Esophagus mucosa (tissue), 1 donor: ENCODE data around the gene LBX2. TPM values are rescaled to one million over a fixed set of nuclear protein-coding genes. Genes with fewer than 3 reads are reported as not detected.
A peak's percentile ranks its signal among the peaks of the same experiment; 100 is the strongest.

Source experiments
- ATAC-seq: fragments of 200-7000 bp; cut with Tn5 transposase; one replicate; pipeline ENCODE4 v1.9.1; 2020
- total RNA-seq: library from RNA; stranded (reverse); gene quantifications from one replicate; pipeline ENCODE4 v1.2.4, GENCODE V29; 2023
- donor health status: DM: yes; HTN: yes; CAD: no.

Gene LBX2
- total RNA-seq, 1 donor from 2014 or later = 0.32 TPM

DNA sequence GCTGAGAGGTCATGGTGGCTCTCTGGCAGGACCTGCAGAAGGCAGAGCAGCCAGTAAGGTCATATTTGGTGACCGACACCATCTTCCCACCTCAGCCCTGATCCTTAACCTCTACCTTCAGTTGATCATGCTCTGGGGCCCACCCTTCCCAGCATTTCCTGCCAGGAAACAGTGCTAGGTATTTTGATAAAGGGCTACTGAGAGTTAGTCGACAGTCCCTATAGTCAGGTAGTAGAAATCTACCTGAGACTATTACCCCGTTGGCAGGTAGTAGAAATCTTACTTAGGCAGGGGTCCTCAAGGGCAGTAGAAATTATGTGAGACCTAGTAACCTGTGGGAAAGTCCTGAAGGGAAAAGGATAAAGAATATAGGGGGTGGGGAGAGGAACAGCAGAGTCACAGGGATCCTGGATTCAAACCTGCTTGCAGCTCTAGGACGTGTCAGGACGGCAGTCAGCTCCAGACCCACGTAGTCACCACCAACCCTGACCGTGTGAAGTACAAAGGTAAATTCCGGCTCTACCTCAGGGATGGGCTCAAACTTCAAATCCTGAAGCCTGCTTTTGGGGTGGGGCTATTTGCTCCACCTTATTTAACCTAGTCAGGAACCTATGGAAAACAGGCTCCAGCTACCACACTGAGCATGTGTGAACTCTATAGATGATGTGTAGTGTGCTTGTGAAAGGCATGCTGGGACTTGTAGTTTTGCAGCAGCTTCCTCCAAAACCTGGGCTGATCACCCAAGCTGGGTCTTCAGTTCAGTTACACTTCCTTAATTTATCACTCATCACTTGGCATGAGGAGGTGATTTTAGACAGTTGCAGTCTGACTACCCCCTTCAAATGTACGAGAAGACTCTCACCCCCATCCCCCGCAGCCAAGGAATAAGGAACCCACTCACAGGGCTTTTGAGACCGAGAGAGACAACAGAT, 26.6 kb upstream of the LBX2 start, which contains the start of gene DQX1:
DQX1 (minus strand) TSS at position 515 of the 932 bp plus-strand sequence; CDS start at position 13, 502 bp downstream.
- peak; percentile 74 for ATAC-seq

DNA sequence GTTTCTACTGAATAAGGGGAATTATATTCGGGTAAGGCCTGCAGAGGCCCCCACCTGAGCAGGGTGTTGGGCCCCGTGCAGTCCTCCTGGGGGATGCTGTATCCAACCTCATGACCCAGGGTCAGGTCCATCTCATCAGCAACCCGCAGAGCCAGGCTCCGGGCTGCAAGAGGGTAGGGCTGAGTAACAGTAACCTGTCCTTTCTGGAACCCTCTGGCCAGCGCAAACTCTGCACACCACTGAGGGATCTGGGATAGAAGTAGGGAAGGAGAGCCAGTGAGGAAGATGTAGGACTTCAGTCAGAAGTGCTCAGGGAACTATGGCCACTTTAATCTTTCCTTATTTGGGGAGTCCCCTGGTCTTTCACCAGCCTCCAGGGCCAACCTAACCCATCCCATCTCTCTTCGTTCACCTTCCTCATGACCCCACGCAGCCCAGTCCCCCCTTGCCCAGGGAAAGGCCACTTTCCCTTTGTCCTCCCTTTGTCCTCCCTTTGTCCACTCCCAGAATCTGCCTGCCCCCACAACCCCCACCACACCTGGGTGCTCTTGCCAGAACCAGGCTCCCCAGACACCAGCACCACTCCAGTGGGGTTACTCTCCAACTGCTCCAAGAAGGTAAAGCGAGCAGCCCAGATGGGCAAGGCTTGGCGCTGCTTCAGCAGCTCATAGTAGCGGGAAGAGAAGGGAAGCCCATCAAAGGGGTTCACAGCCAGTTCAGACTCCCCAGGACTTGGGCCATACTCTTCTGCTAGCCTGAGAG, 25.7 kb upstream of the LBX2 start:
- ATAC-seq = no peak

DNA sequence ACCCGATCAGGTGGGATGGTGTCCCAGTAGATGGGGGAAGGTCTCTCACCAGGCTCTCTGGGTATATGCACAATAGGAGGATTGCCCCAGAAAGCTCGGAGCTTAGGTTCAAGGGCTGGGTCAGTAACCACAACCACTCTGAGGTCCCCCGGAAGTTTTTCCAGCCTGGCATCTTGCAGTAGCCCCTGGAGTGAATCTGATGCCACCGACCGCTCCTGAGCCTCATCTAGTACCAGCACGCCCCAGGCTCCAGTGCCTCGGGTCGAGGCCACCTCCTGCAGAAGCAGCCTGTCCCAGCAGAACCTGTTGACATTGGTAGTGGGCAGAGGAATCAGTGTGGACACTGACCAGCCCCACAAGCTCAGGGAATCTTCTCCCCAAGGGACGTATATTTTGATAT, 24.6 kb upstream of the LBX2 start:
- no peak for ATAC-seq

DNA sequence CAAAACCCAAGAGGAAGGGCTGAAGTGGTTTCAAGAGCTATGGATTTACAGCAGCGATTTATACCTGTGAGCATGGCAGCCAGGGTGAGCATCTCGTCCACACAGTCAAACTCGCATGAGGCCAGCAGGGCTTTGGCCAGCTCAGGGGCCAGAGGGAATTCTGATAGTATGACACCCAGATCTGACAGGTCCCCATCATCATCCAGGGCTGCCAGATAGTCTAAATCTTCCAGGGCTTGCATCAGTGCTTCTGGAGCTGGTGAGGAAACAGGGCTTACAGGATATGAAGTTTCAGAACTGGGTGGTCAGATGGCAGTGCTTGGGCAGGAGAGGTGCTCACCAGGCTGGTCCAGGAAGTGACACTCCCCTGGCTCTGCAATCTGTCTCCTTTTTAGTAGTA, 23.1 kb upstream of the LBX2 start:
- no peak for ATAC-seq

DNA sequence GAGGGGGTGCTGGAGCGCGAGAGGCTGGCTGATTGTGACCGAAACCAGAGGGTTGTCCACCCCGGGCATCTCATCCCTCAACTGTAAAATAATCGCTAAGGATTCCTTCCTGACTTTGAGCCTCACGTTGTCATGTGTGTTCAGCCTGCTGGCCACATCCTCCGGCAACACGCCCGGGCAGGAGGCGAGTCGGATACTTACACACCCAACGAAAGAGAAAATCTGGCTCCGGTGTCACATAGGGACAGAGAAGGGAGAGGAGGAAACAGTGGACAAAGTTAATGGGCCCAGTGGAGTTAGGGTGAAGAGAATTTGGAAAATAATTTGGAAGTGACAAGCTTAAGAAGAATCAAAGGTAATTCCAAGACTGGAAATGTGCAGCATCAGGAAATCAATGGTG, 17.2 kb upstream of the LBX2 start:
- ATAC-seq = no peak

DNA sequence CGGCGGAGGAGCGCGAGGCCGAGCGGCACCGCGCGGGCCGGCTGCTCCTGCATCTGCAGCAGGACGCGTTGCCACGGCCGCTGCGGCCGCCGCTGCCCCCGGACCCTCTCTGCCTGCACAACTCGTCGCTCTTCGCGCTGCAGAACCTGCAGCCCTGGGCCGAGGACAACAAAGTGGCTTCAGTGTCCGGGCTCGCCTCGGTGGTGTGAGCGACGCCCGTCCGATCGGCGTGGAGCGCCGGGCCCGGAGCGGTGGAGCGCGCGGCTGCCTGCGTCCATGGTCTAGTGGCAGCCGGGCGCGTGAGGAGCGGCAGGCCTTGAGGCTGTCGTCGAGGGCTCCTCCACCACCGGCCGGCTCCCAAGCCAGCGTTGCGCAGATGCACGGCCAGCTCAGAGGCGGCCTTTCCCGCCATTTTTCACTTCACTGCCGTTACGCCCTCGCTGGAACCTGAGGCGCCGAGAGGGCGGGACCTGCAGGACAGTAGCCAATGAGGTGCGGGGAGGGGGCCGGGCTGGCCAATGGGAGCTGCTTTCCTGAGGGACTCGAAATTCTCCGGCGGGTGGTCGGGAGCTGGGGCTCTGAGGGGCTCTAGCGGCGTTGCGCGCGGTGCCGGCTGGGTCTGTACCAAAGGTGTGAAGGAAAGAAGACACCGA, 16.7 kb upstream of the LBX2 start:
- peak; percentile 46 for ATAC-seq

DNA sequence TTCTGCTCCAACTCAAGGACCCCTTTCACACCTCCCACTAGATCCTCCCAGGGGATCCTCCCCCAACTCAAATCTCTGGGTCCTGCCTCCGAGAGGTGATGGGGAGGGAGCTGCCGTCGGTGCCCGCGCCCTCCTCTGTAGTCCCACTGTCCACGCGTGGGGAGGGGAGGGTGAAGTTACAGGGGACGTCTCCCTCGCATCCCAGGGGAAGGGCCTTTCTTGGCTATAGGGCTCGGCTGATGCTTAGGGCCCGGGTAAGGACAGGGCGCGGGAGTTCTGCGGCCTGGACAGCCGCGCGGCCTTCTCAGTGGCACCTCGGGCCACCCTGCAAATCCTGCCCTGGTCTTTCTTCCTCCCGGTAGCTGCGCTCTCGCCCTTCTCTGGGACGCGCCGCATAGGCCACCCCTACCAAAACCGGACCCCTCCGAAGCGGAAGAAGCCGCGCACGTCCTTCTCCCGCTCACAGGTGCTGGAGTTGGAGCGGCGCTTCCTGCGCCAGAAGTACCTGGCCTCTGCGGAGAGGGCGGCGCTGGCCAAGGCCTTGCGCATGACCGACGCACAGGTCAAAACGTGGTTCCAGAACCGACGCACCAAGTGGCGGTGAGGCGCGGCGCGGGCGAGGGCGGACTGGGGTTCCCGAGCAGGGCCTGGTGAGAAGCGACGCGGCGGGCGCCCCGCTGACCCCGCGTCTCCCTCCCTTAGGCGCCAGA, 16.0 kb upstream of the LBX2 start:
- peak; percentile 18 for ATAC-seq

DNA sequence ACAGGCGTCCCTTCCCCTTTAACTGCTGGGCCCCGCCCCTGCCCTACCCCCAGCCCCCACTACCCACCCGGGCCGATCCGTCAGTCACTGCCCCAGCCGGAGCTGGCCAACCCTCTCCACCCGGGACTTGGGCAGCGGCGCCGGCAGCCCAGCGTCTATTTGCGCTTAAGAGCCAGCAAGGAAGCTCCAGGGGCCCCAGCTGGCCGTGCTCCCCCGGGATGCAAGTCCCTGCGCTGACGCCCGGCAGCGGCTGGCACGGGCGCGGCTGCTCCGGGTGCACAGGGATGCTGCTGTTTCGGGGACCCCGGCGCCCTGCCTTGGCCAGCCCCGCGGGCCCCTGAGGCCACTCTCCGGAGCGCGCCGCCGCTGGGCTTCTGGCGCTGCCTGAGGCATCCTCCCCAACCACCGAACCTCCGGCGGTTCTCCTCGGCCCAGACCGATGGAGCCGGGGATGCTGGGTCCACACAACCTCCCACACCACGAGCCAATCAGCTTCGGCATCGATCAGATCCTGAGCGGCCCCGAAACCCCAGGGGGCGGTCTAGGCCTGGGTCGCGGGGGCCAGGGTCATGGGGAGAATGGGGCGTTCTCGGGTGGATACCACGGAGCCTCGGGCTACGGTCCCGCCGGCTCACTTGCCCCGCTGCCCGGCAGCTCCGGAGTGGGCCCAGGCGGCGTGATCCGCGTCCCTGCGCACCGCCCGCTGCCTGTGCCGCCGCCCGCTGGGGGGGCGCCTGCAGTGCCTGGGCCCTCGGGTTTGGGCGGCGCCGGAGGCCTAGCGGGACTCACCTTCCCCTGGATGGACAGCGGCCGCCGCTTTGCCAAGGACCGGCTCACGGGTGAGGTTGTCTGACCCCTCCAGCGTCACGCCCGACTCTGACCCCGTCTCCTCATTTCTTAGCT, 15.2 kb upstream of the LBX2 start, which contains the start of gene TLX2:
TLX2 (plus strand) TSS at position 83 of the 903 bp plus-strand sequence; CDS start at position 440, 357 bp downstream.
- ATAC-seq = no peak

DNA sequence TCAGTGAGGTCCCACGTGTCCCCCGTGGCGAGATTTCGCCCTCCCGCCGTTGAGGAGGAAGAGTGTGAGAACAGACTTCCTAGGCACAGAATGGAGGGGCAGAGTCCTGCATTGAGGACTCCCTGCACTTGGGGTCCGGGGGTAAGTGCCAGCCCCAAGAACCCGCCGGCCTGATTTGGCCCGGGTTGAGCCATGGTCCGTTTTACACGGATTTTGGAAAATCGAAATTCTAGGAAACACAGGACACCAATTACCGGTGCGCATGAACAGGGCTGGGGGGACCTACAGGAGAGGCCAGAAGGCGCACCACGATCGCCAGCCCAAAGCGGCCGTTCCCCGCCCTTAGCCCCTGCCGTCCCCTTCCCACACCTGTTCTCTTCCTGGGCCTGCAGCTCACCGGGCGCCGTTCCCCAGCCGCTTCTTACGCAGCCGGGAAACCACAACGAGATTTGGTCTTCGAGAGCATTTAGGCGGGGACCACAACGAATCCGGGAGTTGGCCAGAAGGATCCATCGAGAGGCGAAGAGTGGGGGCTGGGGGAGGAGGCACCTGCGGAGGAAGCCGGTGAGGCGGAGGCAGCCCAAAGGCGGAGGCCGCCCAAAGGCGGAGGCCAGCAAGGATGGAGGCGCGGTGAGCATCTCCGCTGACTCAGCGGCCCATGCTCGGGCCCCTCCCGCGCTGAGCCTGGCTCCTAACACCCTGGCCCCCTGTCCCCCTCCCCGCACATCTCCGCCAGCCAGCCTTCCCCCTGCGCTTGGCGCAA, 14.4 kb upstream of the LBX2 start:
- no peak for ATAC-seq

DNA sequence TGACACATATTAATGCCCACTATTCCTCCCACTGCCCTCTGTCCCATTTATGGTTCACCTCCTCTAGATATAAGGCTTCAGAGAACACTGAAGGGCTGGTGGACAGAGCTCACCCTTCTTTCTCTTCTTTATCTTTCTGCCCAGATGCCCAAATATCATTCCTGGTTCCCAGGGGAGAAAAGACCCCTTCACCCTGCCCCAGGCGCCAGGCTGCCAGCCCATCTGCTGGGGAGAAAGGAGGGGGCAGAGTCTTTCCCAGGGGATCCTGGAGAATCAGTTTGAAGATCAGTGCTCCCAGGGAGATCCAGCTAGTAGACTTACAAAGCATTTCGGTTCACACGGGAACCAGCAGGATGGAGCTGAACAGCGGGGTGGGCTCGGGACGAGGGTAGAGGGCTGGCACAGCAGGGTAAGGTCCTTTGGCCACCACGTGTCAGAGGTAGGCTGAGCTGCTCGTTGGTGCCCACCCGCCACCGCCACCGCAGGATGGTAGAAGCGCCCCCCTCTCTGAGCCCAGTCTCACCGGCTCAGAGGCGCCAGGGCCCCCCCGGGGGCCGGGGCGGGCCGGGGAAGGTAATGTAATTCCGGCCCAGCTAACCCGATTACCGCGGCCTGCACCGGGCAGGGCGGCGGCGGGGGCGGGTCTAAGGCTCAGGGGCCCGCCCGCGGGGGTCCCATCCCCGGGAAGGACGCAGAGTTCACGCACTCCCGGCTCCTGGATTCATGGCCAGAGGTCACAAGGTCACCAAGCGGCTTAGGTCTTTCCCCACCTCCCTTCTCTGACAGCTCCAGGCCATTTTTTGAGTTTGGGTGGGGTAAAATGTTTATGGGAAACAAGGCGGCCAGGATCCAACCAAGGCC, 13.6 kb upstream of the LBX2 start:
- no peak for ATAC-seq

DNA sequence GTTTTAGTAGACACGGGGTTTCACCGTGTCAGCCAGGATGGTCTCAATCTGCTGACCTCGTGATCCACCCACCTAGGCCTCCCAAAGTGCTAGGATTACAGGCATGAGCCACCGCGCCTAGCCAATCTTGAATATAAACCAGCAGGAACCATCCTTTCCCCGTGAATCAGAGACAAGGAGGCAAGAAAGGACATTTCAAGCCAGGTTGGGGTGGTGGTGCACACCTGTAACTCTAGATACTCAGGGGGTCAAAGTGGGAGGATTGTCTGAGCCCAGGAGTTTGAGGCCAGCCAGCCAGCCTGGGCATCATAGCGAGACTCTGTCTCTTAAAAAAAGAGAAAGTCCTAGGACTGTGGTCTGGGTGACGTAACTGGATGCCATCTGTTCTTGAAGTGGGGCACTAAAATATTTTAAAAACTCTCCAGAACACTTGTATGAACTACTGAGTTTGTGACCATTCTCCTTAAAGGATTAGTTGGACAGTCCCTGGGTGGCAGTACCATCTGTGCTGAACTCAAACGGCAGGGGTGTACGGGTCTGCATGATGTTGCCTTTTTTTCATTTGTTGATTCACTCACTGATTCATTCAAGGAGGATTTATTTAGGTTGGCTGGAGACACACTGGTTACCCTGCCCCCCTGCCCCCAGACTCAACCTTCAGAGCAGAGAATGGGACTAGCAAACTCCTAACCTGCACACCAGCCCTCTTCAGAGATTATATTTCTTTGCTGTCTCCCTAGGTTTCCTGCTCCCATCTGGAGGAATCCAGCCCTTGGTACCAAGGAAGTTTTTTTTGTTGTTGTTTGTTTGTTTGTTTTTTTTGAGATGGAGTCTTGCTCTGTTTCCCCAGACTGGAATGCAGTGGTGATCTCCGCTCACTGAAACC, 11.9 kb upstream of the LBX2 start:
- ATAC-seq = no peak

DNA sequence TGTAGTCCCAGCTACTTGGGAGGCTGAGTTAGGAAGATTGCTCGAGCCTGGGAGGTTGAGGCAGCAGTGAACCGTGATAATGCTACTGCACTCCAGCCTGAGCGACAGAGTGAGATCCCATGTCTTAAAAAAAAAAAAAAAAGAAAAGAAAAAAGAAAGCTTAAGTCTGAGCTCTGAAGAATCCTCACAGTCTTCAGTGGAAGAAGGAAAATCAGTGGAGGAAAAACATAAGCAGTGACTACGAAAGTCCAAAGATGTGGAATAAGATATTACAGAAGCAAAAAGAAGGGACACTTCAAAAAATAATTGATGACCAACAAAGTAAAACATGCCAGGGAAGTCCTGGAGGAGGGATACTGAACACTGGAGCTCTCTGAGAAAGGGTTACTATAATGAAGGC, 10.9 kb upstream of the LBX2 start:
- ATAC-seq = no peak

DNA sequence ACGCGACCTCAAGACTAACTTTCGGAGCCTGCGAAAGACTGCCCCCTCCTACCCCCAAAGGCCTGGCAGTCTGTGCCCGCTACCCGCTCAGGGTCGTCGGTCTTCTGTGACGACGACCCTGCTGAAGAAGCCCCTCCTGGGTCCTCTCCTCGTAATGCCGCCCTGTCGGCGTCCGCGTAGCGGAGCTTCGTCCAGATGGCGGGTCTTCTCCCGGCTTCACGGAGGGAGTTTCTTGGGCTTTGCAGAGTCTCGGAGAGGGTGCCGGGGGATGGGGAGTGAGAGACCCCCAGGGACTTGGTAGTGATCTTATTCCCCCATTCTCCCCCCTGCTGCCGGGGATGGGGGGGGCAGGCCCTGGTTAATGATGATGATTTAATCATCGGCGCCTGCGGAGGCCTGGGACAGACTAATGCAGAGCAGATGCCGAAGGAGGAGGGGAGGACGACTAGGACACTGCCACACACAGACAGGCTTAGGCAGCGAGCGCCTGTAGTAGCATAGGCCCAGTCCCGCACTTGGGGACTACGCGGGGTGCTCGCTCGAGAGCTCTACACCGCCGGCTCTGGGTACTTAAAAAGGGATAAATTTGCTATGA, 8.6 kb upstream of the LBX2 start:
- peak; percentile 27 for ATAC-seq

DNA sequence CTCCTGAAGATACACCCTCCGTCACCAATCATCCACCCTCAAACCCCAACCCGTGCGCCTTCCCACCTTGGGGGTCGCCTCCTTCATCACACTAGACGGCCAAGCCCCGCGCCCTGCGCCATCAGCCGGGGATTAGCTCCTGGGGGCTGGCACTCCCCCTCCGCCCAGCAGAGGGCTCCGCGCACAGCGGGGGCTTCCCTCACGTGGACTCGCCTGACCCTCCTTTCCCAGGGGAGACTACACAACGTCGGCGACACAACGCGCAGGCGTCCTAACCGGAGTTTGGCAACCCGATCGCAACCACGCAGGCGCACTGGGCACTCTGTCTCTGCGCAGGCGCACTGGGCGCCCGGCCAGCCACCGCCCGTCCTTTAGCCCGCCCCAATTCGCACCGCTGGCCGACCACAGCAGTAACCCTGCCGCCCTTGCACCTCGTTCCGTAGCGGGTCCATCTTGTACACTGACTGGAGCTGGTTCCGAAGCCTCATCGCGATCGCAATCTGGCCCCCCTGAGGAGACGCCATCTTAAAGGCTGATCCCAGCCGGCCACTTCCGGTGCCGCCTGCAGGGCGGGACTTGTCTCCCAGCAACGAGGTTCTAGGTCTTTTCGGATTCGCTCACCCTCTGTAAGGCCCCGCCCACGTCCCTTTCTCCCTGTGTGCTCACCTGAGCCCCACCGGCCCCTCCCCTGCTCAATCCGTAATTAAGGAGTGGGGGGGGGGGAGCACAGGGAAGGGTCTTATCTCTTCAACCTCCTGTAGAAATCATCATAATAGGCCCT, 7.9 kb upstream of the LBX2 start, which contains the start of gene PCGF1:
PCGF1 (minus strand) TSS at position 551 of the 781 bp plus-strand sequence; CDS start at position 524, 27 bp downstream.
- peak; percentile 95 for ATAC-seq

DNA sequence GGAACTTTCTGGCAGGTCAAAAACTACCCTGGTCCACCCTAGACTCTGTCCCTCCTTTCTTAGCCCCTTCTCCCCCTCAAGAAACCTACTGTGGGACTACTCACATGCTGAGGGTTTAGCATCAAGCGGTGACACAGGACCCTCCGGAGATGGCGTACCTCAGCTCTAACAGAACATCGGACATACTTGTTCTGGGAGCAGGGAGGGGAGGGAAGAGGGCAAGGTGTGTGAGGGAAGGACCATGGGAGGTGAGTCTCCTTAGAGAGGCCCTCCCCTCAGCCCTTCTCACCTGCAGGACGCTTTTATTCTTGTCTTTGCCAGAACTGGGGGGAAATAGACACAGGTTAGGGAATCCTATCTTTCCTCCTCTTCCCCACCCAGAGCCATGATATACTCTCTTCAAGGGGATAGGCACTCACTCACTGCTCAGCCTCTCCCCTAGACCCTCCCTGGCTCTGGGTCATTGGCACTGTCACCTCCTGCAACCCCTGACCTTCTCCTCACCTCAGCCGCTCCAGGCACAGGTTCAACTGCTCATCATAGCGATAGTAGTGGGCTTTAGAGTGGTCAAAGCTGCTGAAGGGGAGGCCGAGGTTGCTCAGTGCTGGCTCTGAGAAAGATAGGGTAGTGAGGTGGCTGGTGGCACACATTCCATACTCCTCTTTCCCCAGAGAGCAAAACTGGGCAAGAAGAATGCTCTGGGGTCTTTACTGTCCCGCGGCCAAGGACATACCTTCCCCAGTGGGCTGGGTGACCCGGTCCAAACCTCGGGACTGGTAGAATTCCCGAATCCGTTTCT, 6.2 kb upstream of the LBX2 start:
- ATAC-seq = no peak

DNA sequence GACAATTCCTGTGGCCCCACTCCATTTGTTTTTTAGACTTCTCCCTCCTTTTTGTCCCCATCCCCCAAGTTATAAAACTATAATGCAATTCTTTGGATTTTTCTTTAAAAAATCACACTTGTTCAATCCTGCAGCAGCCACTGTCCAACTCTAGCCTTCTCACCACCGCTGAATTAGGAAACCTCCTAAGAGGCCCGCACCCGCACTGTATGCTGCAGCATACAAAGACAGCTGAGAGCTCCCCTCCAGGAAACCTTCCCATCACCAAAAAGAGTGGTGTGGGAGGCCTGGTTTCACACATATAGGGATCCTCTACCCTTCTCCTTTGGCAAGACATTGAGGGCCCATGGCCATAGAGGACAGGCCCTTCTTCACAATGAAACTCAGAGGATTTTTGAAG, 5.2 kb upstream of the LBX2 start:
- no peak for ATAC-seq
